HG03432 (cell line): ENCODE measurements around the gene MTMR6.
"Not testable (repeated sequence)": the region's sequence is repeated elsewhere in the genome, so short reads cannot be mapped to it uniquely, and the experiment has no call there.

ENCODE experiments used
- ATAC-seq: cut with Tn5 transposase; IDR thresholded peaks from one replicate; pipeline ENCODE4 v1.9.1; 2021; ENCODE audit warnings: mild to moderate bottlenecking, moderate library complexity; ENCODE audit not compliant: unreplicated experiment

MTMR6 gene

DNA sequence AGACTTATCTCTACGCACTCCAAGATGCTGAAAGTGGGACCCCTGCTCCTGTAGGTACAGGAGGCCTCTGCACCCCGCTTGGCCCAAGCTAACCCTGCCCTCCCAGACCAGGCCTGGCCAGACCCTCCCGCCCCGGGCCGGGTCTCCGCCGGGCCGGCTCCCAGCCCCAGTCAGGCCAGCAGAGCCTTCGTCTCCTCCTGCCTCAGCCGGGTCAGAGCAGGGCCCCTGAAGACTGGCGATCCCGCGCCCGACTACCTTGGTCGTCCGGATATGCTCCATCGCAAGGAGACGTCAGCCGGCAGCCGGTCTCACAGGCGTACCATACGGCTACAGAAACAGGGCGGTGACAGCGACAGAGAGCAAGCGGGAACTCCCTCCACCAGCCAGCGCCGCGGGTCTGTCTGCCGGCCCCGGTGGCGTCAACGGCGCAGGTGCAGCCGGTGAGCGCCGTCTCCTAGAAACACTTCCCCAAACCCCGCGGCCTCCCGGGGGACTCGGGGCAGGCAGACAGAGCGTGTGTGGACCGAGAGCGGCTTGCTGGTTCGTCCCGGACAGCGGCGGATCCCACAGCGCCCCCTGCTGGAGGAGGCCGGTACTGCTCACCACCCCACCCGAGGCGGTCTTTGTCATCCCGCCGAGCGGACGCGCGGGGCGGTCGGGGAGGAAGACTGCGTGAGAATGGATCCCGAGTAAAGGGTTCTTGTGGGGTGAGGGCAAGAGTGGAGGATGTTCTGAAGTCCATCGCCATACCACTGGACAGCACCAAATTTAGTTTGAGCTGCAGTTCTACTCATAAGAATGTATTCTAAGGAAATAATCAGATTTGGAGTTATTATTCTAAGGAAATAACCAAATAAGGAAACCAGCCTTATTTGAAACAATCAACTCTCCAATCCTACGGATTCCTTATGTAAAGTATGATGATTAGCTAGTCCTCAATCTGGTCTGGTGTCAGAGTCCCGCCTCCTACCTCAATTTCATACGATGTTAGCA, at the start of gene MTMR6:
MTMR6 (minus strand) TSS at position 520 of the 993 bp plus-strand sequence; CDS start at position 279, 241 bp downstream.
- ATAC-seq, result peak; percentile 97

DNA sequence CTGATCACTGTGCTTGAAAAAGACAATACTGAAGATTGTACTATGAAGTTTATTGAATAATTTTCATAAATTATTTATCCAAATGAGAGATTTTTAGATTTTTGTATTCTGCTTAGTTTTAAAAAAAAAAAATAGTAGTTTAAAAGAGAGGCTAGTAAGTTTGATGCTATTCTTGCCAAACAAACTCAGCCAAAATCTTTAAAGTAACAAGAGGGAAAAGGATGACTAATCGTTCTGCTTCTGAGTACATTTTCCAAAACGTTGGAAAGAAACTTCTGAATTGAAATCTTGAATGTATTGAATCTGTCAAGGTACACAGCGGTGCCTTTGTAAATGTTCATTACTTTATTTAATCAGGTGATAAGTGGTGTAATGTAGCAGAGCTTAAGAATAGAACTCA, 48.6 kb upstream of the MTMR6 start:
- ATAC-seq, result no peak

DNA sequence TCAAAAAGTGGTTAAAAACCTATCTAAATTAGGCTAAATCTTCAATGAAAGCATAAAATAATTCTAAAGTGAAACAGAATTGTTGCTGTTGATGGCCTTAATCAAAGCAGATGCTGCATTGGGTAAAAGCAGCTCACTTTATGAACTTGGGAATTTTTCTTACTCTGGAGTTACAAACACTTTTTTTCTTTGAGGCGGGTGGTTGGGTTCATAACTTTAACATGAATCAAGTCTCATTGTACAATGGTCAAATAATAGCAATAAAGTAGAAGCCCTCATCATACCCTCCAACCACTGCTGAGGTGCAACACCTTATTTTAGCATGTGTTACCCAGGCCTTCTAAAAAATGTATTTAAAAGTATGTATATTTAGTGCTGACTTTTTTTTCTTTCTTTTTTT, 43.3 kb upstream of the MTMR6 start:
- ATAC-seq, result no peak

DNA sequence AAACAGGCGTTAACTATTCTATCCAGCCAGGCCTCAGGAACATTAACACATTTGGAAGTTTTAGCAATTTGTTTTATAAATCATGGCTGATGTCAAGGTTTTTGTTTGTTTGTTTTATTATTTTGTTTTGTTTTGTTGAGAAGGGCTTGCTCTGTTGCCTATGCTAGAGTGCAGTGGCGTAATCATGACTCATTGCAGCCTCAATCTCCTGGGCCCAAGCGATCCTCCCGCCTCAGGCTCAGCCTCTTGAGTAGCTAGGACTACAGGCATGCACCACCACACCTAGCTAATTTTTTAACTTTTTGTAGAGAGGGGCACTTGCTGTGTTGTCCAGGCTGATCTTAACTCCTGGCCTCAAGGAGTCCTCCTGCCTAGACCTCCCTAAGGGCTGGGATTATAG, 42.4 kb upstream of the MTMR6 start:
- ATAC-seq, result no peak

DNA sequence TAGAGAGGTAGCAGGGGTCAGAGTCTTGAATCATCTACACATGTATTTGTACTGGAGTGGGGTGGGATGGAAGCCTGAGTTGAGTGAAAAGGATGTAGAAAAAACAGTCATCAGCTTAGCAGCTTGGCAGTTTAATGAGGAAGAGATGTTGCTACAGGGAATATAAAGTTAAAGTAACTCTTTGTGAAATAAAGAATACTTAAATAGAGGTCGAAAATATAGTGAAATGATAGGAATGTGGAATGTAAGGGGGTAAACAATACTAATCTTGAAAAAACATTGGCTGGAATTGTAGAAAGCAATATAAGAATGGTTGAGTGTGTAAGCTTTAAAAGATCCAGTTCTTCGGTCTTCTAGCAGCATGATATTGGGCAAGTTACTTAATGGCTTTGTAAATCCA, 36.8 kb upstream of the MTMR6 start:
- no peak for ATAC-seq

DNA sequence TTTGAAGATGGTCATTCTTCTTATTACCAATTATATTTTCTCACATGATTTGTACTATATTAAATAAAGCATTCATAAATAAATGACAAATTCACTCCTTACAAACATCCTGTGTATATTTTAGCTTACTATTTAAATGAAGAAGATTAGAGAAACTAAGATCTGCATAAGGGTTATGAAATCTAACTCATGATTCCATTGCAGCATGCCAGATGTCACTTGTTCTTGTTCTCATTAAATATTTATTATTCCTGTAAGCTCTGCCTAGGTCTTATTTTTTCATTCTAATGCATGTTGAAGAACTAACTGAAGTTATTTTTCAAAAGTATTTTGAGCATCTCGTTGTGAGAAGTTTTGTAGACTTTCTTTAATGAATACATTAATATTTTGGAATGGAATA, 32.5 kb upstream of the MTMR6 start:
- no peak for ATAC-seq

DNA sequence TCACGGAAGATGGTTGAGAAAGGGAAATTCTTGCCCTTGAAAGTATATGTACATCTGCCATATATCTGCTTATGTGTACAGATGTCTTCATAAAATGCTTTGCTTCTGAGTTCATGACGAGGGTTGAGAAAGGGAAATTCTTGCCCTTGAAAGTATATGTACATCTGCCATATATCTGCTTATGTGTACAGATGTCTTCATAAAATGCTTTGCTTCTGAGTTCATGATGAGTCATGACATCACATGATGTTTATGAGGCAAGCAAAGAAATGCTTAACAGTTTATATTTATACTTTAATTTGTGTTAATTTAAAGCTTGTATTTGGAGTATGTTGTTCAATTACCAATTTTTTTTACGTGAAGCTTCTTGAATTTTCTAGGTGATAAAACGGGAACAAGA, 31.7 kb upstream of the MTMR6 start:
- ATAC-seq, result not testable (repeated sequence)

DNA sequence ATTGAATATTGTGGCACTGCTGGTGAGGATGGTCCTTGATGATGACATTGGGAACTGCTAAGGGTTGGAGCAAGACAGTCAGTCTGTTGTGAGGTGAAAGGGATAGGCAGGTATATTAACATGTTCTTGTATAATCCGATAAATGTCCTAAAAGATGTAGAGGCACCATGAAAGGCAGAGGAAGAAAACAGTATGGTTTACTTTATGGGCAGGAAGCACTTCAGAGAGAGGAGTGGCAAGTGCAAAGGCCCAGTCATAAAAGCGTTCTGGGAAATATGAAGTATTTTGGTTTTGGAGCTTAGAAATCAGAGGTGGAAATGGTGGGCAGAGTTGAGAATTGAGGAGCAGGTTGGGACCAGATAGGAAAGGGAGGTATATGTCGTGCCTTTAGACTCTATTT, 23.6 kb upstream of the MTMR6 start:
- ATAC-seq, result no peak

DNA sequence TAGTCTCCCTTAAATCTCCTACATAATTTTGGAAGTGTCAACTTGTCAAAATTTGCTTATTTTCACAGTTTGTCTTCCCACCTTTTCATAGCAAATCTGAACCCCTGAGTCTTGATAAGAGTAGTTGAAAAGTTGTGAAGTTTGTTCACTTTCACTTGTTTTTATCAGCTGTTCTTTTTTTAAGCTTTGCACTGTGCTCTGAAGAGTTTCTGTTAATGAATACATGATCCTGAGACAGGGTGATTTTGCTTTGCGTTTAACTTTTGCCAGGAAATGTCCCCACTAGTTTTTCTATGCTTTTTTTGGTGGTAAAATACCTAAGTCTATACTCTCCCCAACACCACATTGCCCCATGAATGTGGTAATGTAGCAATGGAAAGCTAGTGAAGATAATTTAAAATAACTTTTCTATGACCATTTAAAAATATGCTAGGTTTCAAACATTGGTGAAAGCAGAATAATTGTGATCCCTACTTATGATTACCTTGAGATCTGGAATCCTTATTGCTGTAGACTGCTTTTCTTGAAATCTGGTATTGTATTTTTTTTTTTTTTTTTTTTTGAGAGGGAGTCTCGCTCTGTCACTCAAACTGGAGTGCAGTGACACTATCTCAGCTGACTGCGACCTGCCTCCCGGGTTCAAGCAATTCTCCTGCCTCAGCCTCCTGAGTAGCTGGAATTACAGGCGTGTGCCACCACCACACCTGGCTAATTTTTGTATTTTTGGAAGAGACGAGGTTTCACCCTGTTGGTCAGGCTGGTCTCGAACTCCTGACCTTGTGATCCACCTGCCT, 19.6 kb upstream of the MTMR6 start:
- no peak for ATAC-seq

DNA sequence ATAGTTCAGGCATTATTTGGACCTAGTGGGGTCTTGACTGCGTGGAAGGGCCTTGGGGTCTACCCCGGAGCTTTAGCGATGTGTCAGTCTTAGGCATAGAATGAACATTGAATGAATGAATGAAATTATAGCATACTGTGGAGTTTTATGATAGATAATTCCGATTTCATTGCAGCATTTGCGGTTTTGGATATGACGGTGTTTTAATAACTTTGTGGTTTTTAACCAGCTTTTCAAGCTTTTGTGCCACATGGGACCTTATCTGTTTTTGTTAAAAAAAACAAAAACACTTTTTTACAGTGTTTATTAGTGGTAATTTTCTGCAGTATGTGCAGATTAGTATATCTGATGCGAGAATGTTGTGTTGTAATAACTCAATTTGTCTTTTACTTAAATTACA, 14.8 kb upstream of the MTMR6 start:
- ATAC-seq, result no peak

DNA sequence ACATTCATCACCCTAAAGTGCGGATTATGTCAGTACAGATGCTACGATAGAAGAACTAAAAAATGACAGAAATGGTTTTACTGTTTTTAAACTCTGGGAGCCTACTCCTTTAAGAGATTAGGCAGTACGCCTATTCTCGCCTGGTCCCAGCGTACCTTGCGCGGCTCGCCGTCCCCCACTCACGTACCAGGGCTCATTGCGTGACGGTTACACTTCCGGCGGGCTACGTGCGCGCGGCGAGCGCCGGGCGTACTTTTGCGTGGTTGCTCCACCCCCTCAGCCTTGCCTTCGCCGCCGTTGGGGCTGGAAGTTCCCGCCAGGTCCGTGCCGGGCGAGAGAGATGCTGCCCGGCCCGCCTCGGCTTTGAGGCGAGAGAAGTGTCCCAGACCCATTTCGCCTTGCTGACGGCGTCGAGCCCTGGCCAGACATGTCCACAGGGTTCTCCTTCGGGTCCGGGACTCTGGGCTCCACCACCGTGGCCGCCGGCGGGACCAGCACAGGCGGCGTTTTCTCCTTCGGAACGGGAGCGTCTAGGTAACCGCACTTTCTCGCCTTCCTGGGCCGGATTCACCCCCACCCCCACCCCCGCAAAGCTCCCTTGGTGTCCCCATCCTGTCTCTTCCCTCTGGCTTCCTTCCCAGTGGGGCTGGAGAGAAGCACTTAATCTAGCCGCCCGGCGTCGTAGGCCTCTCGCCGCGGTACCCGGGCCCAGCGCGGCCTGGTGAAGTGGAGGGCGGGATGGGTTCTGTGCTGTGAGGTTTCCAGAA, 14.2 kb upstream of the MTMR6 start, which contains the start of gene NUP58:
NUP58 (plus strand) TSS at position 279 of the 767 bp plus-strand sequence; CDS start at position 428, 149 bp downstream.
- ATAC-seq, result peak; percentile 99

DNA sequence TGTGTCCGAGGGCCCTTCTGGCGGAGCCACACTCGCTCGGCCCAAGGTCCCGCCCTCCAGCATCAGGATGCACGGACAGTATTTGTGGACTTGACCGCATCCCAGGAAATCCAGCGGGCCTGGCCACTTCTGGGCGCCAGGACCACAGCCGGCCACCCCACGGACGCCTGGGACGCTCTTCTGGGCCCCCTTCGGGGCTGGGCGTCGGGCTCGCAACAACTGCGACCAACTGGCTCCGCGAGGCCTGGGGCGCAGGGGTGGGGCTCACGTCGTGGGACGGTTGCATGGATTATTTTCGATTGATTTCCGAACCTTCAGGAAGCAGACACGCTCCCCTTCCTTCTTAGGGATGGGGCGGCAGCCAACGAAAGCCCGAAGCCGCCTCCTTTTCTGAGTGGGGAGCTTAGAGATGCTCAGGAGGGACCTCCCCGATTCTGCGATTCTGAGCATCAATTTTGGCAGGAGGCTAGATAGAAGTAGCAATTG, 13.6 kb upstream of the MTMR6 start:
- peak; percentile 28 for ATAC-seq

DNA sequence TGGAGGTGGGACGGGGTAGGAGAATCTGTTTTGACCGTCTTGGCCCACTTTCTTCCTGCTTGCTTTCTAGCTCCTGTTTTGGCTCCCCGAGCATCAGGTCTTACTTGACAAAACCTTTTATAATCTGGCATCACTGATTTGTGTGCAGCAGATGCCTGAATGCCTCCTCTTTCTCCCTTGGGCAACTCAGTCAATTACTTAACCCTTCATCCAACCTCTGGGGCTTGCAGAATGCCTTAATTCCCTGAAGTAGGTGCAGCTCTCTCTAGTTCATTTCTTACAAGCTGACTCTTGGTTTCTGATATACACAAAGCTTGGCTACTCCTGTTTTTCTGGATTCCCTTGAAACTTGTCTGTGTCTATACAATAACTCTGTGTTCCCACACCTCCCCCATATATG, 8.4 kb upstream of the MTMR6 start:
- ATAC-seq, result no peak

DNA sequence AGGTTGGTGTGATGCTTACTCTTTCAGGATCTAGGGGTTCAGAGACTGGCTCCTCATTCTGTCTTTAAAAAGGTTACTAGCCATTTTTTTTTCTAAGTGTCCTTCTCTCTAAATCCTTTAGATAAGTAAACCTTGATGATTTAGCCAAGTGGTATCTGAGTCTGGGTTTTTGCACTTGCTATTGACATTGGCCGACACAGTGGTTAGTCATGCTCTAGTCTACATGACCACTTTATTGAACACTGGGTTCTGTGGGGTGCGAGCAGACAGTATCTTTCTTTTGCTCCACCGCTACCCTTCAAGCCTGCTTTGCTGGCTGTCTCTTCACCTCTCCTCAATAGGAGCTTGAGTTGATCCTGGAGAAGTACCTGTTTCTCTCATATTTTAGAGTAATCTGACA, 7.9 kb upstream of the MTMR6 start:
- no peak for ATAC-seq

DNA sequence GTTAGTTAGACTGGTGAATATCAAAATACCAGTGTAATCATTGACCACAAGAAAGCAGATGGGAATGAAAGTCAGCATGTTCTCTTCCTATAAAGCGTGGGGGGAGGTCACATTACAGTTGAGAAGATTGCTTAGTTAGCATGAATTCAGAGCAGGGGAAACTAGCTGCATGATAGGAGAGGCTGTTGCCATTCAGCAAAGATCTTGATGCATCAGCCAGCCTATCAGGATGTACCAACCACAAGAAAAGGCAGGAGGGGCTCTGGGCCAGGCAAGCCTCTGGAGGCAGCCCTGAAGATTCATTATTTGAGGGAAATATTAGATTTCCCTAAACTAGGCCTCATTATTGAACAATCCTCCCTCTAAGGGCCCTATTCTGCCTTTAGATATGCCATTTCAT, 5.0 kb upstream of the MTMR6 start:
- ATAC-seq, result no peak

DNA sequence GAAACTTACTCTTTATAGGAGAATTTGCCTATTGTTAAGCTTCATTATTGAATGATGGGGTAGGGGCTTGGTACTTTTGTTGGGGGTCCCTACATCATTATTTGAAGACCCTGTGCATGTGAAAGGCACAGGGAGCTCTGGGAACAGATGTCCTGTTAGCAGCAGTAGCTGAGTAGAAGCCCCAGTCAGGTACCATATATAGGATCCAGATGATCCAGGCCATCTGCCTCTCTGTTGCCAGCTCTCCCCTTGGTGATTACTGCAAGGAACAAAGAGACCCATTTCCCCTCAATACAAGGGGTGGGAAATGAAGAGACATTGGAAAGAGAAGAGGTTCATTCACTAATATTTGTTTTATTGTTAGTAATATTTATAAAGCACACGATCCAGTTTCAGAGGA, 4.4 kb upstream of the MTMR6 start:
- ATAC-seq, result no peak

DNA sequence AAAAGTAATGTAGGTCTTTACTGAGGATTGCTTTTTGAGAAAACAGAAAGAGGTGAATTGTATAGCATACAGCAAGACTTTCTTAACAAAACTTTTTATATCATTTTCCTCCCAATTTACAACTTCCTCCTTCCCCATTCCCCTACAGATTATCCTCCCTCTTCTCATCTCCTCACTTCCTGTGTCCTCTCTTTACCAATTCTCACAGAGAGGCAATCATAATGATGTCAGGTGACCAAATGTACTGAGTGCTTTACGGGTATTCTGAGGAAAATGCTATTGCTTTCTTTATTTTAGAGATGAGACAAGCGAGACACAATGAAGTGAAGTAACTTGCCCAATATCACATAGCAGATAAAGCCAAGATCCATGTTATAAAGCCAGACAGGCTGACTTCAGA, 1.7 kb upstream of the MTMR6 start:
- ATAC-seq, result no peak

DNA sequence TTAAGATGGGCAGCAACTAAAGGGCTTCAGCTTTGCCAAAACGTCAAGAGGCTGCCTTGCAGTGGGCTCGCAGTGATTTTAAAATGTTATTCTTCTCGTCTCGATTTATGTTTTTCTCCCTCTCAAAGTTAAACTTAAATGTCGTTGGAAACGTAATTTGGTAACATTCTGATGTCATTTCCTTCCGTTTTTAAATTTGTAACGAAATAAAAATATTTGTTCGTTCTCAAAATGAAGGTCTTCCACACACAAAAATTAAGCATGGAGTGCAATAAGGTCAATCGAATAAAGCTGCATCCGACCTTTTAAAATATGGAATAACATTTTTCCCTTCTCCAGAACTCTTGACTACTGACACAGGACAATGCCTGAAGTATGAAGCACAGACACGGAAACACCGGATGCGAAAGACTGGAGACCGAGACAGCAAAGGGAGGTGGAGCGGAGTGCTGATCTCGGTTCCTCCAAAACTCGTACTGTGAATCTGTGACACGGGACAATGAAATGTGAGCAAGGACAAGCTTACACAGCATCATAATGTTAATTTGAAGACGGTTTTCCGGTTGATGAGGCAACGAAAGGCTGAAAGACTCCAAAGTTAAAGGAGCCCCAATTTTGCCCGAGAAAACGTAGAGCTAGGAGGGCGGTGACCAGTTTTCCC, 850 bp downstream of the MTMR6 start:
- ATAC-seq, result peak; percentile 24

DNA sequence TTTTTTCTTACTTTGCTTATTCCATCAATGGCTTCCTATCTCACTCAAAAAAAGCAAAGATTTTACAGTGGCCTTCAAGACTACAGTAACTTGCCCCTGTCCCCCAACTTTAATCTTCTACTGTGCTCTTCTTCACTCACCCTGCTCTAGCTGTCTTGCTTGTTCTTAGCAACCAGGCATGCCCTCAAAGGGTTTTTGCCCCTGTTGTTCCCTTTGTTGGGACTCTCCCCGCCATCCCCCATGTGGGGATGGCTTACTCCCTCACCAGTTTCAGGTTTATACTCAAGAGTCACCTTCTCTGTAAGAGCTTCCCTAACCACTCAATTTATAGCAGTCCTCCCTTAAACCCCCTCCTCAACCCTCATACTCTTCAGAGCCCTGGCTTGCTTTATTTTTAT, 5.4 kb downstream of the MTMR6 start:
- peak; percentile 36 for ATAC-seq

DNA sequence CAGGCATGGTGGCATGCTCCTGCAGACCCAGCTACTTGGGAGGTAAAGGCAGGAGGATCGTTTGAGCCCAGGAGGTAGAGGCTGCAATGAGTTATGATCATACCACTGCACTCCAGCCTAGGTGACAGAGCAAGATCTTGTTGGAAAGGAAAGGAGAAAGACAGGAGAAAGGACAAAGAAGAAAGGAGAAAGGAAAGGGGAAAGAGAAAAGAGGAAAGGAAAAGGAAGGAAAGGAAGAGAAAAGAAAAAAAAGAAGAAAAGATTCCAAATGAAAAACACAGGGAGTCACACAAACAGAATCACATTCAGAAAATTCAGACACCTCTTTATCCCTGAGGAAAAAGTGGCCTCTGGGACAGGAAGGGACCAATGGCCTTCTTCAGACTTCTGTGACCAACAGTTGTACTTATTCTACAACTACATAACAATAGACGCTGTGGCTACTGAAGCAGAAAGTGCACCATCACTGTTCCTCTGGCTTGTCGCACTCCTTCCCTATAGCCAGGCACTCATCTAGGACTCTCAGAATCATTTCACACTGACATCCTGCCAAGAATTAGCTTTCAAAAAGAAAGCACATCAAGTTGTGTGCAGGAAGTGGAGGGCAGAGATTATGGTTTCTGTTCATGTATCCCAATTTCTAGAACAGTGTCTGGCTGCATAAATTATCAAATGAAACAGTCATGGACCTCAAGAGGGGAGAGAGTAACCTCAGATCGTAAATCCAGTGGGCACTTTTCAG, 5.9 kb downstream of the MTMR6 start:
- peak; percentile 76 for ATAC-seq
